Measurements from ENCODE around the gene SOCS1. TPM values are rescaled to one million over a fixed set of nuclear protein-coding genes. Genes with fewer than 3 reads are reported as not detected.

SOCS1 gene
- total RNA-seq, 1 experiment from 2014 or later: 12.5 TPM

DNA sequence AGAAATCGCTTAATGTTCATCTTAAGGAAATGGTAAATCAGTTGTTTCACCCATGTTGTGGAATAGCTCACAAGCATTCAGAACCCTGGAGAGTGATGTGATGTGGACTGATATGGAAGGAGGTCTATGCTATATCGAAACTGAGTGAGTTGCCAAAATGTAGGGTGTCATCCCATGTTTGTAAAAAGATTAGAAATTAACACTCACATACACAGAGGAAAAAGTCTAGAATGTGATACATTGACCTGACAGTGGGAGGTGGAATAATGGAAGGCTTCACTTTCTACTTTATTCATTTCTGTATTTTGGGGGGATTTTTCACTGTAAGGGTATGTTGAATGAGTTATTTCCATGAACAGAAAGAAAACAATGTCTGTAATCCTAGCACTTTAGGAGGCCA, 29.8 kb upstream of the SOCS1 start:
- no peak overlapping the region for H3K4me2 ChIP-seq (ENCODE audit: low read length)
- no peaks in the 10 kb centered on the region for H3K36me3 ChIP-seq (ENCODE audit: low read depth, low read length)
- no TSS peak for BruUV-seq (replicated peaks)
- H4K20me1 ChIP-seq (ENCODE audit: low read length): no peaks in the 10 kb centered on the region
- TF ChIP-seq EZH2 (IDR thresholded peaks at IDR 0.05; ENCODE audit: low read length, unreplicated experiment) (no peak), CTCF (conservative IDR thresholded peaks at IDR 0.05; ENCODE audit: low read depth, low read length) (no peak), EZH2phosphoT487 (IDR thresholded peaks at IDR 0.05; ENCODE audit: borderline replicate concordance, low read length) (no peak)
- H3F3A ChIP-seq (ENCODE audit: low read length, unreplicated experiment): no peaks in the 10 kb centered on the region
- no peaks in the 10 kb centered on the region for H3K79me2 ChIP-seq (ENCODE audit: low read length)
- POLR2A ChIA-PET (ENCODE audit: unreplicated experiment): no interaction called here
- no peaks in the 10 kb centered on the region for H3K4me1 ChIP-seq (ENCODE audit: insufficient read depth, low read length)
- no peak for DNase-seq
- H3K27ac ChIP-seq (ENCODE audit: low read length): no peak overlapping the region
- CTCF ChIA-PET: no interaction called here
- H3K4me3 ChIP-seq (ENCODE audit: low read length): no peak overlapping the region
- no peaks in the 10 kb centered on the region for H3K9me3 ChIP-seq (ENCODE audit: low read length)
- H3K27me3 ChIP-seq (ENCODE audit: low read length): no peaks in the 10 kb centered on the region
- H3K9ac ChIP-seq (ENCODE audit: low read length): no peak overlapping the region
- no peak overlapping the region for H2AFZ ChIP-seq (ENCODE audit: low read length)
- H3K9me2 ChIP-seq (replicated peaks; ENCODE audit: low read length): no peaks in the 10 kb centered on the region
- intact Hi-C loops (cut with micrococcal nuclease): no loop called here
- ATAC-seq: no peak

DNA sequence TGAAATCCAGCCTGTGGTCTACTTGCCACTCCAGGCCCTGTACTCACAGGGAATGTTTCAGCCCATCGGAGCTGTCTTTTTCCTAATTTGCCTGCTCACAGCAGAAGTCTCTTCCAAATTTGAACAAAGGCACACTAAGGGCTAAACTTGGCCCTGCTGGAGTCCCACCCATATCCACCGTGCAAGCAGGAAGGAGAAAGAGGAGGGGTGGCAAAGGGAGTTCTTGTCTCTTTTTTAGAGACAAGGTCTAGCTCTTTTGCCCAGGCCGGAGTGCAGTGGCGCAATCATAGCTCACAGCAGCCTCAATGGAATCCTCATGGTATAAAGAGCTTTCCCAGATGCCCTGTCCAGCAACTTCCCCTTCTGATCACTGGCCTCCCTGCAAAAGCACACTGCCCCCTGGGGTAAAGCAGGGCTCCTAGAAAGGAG, 27.8 kb upstream of the SOCS1 start:
- H3K9ac ChIP-seq (ENCODE audit: low read length): no peak overlapping the region
- BruUV-seq (replicated peaks): no TSS peak
- H4K20me1 ChIP-seq (ENCODE audit: low read length): no peaks in the 10 kb centered on the region
- H3F3A ChIP-seq (ENCODE audit: low read length, unreplicated experiment): no peaks in the 10 kb centered on the region
- no peak overlapping the region for H2AFZ ChIP-seq (ENCODE audit: low read length)
- intact Hi-C loops (cut with micrococcal nuclease): no loop called here
- ATAC-seq (no peak), DNase-seq (no peak)
- no peaks in the 10 kb centered on the region for H3K9me3 ChIP-seq (ENCODE audit: low read length)
- no peak overlapping the region for H3K4me3 ChIP-seq (ENCODE audit: low read length)
- TF ChIP-seq CTCF (conservative IDR thresholded peaks at IDR 0.05; ENCODE audit: low read depth, low read length) (no peak), EZH2 (IDR thresholded peaks at IDR 0.05; ENCODE audit: low read length, unreplicated experiment) (no peak), EZH2phosphoT487 (IDR thresholded peaks at IDR 0.05; ENCODE audit: borderline replicate concordance, low read length) (no peak)
- H3K36me3 ChIP-seq (ENCODE audit: low read depth, low read length): no peaks in the 10 kb centered on the region
- no peak overlapping the region for H3K4me2 ChIP-seq (ENCODE audit: low read length)
- POLR2A ChIA-PET (ENCODE audit: unreplicated experiment): no interaction called here
- H3K79me2 ChIP-seq (ENCODE audit: low read length): no peaks in the 10 kb centered on the region
- H3K9me2 ChIP-seq (replicated peaks; ENCODE audit: low read length): no peaks in the 10 kb centered on the region
- H3K27me3 ChIP-seq (ENCODE audit: low read length): no peaks in the 10 kb centered on the region
- no peaks in the 10 kb centered on the region for H3K4me1 ChIP-seq (ENCODE audit: insufficient read depth, low read length)
- H3K27ac ChIP-seq (ENCODE audit: low read length): no peak overlapping the region
- CTCF ChIA-PET: no interaction called here

GRCh38 chr16:11280616-11281522, 24.9 kb upstream of the SOCS1 start, which contains the start of gene PRM1:
Gene PRM1, minus strand, starts transcription at chr16:11281330. Its CDS starts 92 bp downstream, at chr16:11281238.
- H3K9me2 ChIP-seq (replicated peaks; ENCODE audit: low read length): no peaks in the 10 kb centered on the region
- H2AFZ ChIP-seq (ENCODE audit: low read length): no peak within 1 kb of the TSS
- intact Hi-C loops (cut with micrococcal nuclease): no loop called here
- H3K27ac ChIP-seq (ENCODE audit: low read length): no peak within 1 kb of the TSS
- DNase-seq (no peak), ATAC-seq (no peak)
- H3K36me3 ChIP-seq (ENCODE audit: low read depth, low read length): no peaks in the 10 kb centered on the region
- no TSS peak for BruUV-seq (replicated peaks)
- no peaks in the 10 kb centered on the region for H4K20me1 ChIP-seq (ENCODE audit: low read length)
- H3K79me2 ChIP-seq (ENCODE audit: low read length): no peaks in the 10 kb centered on the region
- no peaks in the 10 kb centered on the region for H3K4me1 ChIP-seq (ENCODE audit: insufficient read depth, low read length)
- POLR2A ChIA-PET (ENCODE audit: unreplicated experiment): no interaction called here
- H3K4me3 ChIP-seq (ENCODE audit: low read length): no peak within 1 kb of the TSS
- H3K27me3 ChIP-seq (ENCODE audit: low read length): no peaks in the 10 kb centered on the region
- no peak within 1 kb of the TSS for H3K4me2 ChIP-seq (ENCODE audit: low read length)
- TF ChIP-seq EZH2 (IDR thresholded peaks at IDR 0.05; ENCODE audit: low read length, unreplicated experiment) (no peak), CTCF (conservative IDR thresholded peaks at IDR 0.05; ENCODE audit: low read depth, low read length) (no peak), EZH2phosphoT487 (IDR thresholded peaks at IDR 0.05; ENCODE audit: borderline replicate concordance, low read length) (no peak)
- H3K9me3 ChIP-seq (ENCODE audit: low read length): no peaks in the 10 kb centered on the region
- no peaks in the 10 kb centered on the region for H3F3A ChIP-seq (ENCODE audit: low read length, unreplicated experiment)
- H3K9ac ChIP-seq (ENCODE audit: low read length): no peak within 1 kb of the TSS
- CTCF ChIA-PET: no interaction called here

All from PC-3 (cell line).